Activated CD8-positive, alpha-beta memory T cell treated with anti-CD3 and anti-CD28 coated beads, Interleukin-2, amount 50 U/mL, for 24 hours (primary cell): ENCODE data around the gene ZNF710.
"Not testable (repeated sequence)": the region's sequence is repeated elsewhere in the genome, so short reads cannot be mapped to it uniquely, and the experiment has no call there.

ENCODE experiments used
- DNase-seq: peaks from one replicate; pipeline ENCODE4 v3.0.0-alpha.2; 2020; ENCODE audit errors: extremely low read depth

ZNF710 gene, protein sequence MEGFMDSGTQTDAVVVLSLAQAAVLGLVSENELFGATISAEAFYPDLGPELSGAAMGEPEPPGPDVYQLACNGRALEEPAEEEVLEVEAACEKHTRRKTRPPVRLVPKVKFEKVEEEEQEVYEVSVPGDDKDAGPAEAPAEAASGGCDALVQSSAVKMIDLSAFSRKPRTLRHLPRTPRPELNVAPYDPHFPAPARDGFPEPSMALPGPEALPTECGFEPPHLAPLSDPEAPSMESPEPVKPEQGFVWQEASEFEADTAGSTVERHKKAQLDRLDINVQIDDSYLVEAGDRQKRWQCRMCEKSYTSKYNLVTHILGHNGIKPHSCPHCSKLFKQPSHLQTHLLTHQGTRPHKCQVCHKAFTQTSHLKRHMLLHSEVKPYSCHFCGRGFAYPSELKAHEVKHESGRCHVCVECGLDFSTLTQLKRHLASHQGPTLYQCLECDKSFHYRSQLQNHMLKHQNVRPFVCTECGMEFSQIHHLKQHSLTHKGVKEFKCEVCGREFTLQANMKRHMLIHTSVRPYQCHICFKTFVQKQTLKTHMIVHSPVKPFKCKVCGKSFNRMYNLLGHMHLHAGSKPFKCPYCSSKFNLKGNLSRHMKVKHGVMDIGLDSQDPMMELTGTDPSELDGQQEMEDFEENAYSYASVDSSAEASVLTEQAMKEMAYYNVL

DNA sequence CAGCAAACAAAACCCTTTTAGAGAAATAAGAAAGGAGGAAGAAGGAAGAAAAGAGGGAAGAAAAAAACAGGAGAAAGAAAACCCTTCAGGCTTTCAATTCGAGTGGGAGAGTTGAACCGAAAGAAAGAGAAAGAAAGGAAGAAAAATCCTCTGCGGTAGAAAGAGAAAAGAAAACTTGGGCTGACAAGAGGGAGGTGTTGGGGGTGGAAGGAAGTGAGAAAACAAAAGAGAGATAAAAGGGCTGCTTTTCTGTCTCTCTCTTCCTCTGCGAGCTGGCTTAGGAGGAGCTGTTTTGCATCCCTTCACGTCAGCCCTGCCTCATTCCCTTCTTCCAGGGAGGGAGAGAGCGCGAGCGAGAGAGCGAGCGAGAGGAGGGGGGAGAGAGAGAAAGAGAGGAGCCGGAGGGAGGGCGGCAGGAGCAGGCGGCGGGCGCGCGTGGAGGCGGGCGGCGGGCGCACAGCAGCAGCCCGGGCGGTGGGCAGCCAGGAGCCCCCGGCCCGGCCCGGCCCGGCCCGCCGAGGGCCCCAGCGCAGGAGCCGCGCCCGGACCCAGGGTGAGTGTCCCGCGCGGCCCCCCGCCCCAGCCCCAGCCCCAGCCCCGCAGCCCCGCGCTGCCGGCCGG, at the start of gene ZNF710:
Gene ZNF710, plus strand, starts transcription at position 263 of the 621 bp plus-strand sequence. CDS start 65,814 bp downstream, outside the sequence.
- no peak for DNase-seq

DNA sequence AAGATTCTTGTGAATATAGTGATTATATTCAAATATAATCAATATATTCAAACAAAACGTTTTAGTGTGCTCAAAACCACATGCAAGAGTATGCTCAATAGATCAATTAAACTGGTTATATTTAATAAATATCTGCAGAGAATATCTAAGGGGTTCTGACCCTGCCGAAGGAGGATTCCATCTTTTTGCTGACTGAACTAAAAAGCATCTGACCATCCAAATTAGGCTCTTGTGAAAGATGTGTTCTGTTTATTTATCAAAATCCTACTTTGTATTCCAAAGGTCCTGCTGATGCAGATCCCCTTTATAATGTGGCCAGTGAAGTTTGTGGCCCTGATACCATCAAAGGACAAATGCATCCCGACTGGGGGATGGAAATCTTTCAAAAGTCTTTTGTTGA, 46.6 kb upstream of the ZNF710 start:
- DNase-seq: no peak

DNA sequence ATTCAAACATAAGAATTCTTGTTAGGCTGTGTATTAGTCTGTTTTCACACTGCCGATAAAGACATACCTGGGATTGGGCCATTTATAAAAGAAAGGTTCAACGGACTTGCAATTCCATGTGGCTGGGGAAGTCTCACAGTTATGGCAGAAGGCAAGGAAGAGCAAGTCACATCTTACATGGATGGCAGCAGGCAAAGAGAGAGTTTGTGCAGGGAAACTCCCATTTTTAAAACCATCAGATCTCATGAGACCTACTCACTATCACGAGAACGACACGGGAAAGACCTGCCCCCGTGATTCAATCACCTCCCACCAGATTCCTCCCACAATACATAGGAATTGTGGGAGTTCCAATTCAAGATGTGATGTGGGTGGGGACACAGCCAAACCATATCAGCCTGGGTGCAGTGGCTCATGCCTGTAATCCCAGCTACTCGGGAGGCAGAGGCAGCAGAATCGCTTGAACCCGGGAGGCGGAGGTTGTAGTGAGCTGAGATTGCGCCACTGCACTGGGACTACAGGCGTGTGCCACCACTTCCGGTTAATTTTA, 45.6 kb upstream of the ZNF710 start:
- not testable (repeated sequence) for DNase-seq

DNA sequence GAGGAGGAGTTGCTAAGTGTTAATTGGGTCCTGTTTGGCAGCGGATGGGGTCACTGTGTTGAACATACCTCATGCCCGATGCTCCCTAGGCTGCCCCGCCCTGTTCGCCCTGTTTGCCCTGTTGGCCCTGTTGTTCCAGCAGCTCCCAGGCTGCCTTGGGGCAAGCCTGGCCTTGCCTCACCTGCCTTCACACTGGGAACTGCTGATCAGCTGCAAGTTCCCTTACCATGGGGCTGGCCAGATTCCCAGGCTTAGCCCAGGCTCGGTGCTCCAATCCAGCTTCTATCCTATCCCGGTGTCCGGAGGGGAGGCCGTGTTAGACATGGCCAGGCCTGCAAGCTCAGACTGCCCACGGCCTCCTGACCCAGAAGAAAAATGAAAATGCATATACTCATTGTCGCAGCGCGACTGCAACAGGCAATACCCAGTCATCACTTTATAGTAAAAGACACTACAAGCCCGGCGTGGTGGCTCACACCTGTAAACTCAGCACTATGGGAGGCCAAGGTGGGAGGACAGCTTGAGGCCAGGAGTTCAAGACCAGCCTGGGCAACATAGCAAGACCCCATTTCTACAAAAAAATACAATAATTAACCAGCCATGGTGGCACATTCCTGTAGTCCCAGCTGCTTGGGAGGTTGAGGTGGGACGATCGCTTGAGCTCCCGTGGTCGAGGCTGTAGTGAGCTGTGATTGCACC, 42.9 kb upstream of the ZNF710 start:
- DNase-seq: no peak

DNA sequence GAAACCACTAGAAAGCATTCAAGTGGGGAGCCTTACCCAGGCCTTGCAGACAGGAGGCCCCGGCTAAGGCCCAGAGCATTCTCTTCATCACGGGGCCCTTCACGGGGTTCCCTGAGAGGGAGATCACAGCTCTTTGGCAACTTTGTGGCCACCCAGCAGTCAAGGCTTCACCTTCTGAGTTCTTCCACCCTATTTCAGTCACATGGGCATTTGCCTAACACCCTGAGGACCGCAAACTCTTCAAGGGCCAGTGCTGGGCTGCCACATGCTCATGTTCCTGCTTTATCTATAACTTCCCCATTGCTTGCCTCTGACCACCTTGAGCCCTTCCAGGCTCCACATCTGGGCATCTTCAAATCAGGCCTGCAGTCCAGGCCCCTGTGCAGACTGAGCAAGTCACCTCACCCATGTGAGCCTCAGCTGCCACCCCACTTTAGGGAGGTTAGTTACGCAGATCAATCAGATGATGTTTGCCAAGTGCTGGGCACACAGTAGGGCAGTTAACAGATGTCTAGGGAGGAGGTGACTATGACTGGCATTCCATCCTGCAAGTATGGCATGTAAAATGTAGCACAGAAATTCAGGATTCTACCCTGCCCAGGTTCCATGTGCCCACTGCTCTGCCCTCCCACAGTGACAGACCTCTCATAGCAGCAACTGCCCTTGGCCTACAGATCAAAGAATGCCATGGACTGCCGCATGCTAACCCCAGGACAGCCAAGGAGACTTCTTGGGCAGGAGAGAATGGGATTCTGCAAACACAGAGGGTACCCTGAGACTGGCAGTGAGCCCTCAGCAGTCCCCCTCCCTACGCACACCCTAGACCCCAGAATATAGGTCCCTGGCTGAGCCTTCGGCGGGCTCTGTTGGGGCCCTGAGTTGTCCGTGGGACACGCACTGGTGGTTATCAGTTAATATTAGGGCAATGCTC, 37.6 kb upstream of the ZNF710 start:
- no peak for DNase-seq

DNA sequence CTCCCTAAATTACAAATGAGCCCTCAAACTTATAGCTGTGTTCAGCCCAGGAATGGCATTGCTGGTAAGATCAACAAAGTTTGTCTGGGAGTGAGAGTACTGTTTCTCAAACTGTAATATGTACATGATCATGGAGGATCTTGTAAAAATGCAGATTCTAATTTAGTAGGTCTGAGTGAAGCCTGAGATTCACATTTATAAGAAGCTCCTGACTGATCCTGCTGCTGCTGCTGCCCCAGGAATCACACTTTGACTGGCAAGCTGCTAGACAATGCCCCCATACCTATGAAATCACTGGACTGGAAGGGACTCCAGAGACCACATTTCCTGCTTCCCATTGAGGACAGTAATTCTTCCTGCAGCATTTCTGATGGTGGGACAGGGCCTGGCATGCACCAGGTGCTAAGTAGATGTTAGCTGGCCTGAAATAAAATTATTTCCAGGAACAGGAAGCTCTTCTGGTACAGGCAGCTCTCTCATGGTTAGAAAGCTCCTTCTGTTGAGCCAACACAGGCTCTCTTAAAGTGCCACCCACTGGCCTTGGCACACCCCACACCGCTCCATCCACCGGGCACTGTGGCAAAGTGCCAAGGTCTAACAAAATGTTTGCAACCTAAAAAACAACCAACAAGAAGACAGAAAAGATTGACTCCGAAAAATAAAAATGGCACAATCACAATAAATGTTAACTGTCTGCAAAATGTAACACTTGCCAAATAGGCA, 36.7 kb upstream of the ZNF710 start:
- DNase-seq: no peak

DNA sequence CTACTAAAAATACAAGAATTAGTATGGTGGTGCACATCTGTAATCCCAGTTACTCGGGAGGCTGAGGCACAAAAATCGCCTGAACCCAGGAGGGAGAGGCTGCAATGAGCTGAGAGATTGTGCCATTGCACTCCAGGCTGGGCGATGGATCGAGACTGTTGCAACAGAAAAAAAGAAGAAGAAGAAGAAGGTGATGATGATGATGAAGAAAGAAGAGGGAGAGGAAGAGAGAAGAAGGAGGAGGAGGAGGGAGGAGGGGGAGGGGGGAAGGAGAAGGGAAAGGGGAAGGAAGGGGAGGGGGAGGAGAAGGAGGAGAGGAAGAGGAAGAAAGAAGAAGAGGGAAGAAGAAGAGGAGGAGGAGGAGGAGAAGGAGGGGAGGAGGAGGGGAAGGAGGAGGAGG, 33.2 kb upstream of the ZNF710 start:
- no peak for DNase-seq

DNA sequence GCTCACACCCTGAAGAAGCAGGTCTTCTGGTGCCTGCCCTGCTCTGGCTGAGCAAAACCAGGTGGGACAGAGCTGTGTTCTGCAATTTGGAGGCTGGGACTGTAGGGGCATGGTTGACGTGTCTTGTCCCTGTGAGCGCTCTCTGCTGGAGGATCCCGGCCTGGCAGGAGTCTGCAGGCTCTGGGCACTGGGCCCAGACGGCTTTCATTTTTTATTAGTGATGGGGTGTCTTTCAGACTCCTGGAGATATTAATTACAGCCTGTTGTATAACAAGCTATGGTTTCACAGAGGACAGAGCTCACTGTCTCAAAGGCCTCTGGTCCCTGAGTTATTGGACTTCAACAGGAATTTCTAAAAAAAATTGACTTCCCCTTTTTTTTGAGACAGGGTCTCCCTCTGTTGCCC, 29.5 kb upstream of the ZNF710 start:
- no peak for DNase-seq

DNA sequence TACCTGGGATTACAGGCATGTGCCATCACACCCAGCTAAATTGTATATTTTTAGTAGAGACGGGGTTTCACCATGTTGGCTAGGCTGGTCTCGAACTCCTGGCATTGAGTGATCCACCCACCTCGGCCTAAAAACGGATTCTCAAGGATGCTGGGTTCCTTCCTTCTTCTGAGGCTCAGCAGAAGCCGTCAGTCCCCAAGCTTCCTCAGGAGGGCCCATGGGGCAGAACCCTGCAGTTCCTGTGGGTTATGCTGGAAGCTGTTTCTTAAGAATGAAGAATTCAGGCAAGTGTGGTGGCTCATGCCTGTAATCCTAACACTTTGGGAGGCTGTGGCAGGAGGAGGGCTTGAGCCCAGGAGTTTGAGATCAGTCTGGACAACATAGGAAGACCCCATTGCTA, 29.0 kb upstream of the ZNF710 start:
- no peak for DNase-seq

DNA sequence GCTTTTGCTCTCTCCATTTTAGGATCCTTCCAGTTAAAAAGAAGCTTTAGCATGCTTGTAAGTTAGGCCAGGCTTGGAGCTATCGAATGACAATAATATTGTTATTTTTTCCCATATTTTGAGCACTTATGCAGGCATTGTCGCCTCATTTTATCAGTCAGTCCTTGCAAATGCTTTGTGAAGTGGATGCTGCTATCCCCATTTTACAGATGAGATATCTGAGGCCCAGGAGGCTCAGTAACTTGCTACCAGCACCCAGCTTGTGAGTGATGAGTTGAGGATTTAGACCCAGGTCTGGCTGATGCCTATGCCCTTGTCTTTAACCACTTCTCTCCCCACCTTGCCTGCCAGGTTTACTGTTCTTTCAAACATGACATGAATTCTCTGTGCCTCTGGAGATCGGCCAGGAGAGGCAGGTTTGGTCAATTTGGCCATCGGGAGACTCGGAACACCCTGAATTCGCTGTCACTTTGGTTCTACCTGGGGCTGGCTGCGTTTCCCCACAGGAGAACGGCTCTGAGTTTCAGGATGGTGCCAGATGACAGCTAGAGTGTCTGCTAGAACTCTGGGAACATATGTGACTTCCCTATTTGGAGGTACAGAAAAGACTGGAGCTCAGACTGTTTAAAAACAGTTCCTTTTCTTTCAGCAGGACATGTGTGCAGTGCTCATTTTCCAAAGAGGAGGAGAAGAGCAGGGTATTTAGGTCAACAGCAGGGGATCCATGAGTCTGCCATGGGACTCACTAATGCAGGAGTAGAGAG, 25.5 kb upstream of the ZNF710 start:
- DNase-seq: no peak

DNA sequence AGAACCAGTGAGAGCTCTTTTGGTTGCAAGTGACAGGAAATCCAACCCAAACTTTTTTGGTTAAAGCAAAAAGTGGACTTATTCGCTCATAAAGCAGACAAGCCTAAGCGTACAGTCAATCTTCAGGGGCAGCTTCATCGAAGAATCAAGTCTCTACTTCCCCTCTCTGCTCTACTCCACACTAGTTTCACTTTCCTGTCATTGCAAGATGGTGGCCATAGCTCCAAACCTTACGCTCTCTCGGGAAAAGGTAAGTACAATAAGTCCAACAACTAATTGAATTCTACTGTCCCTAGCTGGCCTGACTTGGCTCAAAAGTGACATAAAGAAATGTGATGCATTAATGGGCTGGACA, 24.9 kb upstream of the ZNF710 start:
- DNase-seq: no peak

DNA sequence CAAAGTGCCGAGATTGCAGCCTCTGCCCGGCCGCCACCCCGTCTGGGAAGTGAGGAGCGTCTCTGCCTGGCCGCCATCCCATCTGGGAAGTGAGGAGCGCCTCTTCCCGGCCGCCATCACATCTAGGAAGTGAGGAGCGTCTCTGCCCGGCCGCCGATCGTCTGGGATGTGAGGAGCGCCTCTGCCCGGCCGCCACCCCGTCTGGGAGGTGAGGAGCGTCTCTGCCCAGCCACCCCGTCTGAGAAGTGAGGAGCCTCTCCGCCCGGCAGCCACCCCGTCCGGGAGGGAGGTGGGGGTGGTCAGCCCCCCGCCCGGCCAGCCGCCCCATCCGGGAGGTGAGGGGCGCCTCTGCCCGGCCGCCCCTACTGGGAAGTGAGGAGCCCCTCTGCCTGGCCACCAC, 23.3 kb upstream of the ZNF710 start:
- DNase-seq: not testable (repeated sequence)

DNA sequence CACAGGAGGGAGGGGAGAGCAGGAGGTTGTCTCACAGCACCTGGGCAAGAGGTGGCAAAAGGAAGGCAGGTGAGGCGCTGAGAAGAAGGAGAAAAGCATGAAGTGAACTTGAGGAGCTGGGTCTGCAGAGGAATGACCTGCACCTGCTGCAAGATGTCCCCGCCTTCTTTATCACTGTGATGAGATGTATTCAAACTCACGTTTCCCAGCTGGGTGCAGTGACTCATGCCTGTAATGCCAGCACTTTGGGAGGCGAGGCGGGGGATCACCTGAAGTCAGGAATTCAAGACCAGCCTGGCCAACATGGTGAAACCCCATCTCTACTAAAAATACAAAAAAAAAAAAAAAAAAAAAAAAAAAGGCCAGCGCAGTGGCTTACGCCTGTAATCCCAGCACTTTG, 22.2 kb upstream of the ZNF710 start:
- no peak for DNase-seq

DNA sequence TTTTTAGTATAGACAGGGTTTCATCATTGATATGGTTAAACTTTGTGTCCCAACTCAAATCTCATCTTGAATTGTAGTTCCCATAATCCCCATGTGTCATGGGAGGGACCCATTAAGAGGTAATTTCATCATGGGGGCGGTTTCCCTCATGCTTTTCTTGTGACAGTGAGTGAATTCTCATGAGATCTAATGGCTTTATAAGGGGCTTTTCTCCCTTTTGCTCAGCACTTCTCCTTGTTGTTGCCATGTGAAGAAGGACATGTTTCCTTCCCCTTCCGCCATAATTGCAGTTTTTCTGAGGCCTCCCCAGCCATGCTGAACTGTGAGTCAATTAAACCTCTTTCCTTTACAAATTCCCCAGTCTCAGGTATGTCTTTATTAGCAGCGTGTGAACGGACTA, 20.2 kb upstream of the ZNF710 start:
- no peak for DNase-seq

DNA sequence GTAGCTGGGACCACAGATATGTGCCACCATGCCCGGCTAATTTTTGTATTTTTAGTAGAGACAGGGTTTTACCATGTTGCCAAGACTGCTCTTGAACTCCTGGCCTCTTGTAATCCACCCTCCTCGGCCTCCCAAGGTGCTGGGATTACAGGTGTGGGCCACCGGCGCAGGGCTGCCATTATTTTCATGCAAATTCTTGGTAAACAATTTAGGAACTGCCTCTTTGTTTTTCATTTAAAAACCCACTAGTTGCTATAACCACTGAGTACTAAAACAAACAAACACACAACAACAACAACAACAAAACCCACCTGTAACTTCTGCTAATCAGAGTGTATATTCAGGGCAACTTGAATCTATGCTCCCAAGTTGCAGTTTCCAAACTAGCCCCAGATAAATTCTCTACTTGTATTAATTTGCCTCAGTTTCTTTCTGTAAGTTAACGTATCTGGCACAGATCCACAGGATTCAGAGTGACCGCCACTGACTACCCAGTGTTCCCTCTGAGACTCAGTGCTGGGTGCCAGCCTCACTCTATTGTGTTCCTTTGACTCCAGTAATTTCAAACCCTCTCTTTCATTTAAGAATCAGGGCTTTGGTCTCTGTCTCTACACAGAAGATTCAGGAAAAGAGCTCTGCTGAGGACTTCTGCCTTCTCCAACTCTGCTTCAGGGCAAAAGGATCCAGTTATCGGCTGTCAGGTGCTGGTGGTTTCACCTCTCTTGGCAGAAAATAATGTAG, 18.6 kb upstream of the ZNF710 start:
- DNase-seq: no peak

DNA sequence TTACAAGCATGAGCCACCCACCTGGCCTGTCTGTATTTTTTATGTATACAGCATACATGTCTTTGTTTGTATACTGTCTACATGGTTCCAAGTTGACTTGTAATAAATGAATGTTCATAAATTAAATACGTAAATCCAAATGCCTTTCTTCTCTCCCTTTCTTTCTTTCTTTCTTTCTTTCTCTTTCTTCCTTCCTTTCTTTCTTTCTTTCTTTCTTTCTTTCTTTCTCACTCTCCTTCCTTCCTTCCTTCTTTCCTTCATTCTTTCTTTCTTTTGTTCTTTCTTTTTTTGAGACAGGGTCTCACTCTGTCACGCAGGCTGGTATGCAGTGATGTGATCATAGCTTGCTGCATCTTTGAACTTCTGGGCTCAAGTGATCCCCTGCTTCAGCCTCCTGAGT, 17.1 kb upstream of the ZNF710 start:
- no peak for DNase-seq

DNA sequence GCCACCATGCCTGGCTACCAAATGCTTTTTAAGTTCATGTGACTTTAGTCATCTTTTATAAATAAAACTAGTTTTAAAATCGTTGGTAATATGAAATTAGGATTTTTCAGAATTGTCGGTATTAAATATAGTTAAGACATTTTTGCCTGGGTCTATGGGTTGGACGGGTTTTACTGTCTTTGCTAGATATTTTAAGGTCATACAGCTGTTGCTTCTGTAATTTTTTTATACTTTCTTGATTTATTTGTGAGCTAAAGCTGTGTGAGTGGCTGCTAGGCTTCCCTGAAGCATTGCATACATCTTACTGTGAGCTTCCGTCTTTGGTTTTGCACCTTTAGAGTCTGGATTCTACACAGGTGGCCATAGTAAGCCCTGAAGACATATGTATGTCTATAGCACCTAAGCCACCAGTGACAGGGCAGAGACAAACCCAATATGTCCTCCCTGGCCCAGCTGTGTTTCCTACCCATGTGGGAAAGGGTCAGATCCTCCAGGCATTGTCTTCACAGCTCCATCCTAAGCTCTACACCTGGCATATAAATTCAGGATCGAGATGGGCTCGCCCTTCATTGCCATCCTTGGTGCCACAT, 16.6 kb upstream of the ZNF710 start:
- no peak for DNase-seq

DNA sequence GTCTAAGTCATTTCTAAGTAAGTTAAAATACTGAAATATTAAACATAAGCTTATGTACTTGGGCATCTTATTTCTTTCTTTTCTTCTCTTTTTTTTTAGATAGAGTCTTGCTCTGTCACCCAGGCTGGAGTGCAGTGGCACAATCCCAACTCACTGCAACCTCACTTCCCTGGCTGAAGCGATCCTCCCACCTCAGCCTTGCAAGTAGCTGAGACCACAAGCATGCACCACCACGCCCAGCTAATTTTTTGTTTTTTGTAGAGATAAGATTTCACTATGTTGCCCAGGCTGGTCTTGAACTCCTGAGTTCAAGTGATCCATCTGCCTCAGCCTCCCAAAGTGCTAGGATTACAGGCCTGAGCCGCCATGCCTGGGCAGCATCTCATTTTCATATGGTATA, 16.0 kb upstream of the ZNF710 start:
- DNase-seq: no peak

DNA sequence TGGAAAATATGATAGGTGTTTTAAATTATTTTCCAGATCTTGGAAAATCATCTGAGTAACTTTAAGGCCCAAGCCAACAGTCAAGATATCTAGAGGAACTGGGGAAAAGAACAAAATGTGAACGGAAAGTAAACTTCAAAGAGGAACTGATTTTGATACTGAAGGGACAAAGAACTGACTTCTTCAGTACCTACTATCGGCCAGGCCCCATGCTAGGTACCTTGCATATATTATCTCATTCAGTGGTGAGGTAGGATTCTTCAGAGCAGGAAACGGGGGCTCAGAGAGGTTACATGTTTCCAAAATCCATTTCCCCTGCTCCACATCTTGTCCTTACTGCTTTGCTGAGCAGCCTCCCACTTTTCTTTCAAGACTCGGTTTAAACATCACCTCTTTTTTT, 9.8 kb upstream of the ZNF710 start:
- DNase-seq: no peak
